GM19452 (cell line): ENCODE measurements around the gene PARM1.
A peak's percentile ranks its signal among the peaks of the same experiment; 100 is the strongest.
"Not testable (repeated sequence)": the region's sequence is repeated elsewhere in the genome, so short reads cannot be mapped to it uniquely, and the experiment has no call there.

Experiments
- ATAC-seq: cut with Tn5 transposase; IDR thresholded peaks from one replicate; pipeline ENCODE4 v1.9.1; 2021; ENCODE audit not compliant: unreplicated experiment

PARM1 gene

DNA sequence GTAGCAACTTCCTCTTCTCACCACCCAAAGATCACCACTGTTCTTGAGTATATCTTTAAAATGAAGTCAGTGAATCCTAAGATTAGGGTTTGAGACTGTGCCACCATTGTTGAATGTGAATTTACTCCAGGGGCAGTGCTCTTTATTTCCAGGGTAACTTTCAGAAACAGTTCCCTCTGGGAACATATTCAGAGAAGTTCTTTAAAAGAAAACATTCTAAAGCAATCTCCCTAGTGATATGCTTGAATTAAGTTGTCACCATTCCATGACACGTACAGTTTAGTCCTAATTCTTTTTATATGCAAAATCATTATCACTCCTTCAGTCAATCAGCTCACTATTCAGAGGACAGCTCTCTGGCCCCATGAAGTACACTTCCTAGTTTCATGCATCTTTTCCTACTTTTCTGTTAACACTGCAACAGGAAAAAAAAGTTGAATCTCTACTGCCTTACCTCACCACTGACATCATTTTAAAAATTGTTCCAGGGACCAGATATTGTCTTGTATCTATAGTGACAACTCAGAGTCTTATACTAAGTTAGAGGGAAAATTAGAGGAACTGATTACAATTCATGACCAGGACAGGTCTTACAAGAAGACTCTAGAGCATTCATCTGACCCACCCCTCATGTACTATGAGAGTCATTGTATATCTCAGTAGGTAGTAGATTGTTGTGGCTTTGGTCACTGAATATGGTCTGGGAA is 49.8 kb downstream of the PARM1 start:
- ATAC-seq: no peak

DNA sequence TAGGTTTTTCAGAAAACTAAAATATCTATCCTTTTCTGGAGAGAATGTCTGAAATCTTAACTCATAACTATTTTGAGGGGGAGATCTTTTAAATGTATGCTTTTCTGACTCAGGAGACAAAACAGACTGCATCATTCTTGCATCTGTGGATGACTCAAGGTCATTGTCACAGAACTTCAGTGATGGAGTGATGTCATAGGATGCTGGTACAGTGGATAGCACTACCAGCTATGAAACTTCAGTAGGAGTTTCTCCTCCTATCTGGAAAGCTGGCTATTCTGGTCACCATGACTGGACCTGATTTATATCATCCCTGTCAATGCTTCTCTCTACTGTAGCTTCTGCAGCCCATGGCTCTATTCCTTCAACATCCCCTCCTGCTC is 50.3 kb downstream of the PARM1 start:
- no peak for ATAC-seq

DNA sequence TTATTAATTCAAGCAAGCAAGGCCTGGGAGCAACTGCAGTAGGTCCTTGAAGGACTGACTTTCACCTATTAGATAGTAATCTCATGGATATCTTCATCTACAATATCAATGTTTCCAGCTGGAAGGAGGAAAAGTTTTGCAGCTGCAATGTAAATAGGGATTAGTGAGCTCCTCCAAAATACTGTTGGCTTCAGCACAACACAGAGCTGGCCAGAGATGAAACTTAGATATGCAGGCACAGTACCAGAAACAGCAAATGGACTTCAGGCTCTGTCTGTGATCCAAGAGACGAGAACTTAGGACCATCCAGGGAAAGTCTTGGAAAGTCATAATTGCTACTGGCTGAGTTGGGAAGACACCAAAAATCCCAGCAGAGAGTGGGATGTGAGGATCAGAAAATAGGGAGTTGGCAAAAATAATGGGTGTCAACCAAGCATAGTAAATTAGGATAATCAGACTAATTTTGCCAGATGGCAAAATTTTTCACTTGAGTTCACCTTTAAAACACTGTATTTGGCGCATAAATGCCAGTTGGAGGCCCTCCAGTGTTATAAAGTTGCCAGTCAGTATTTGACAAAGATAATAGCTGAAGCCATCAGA is 57.5 kb downstream of the PARM1 start:
- no peak for ATAC-seq

DNA sequence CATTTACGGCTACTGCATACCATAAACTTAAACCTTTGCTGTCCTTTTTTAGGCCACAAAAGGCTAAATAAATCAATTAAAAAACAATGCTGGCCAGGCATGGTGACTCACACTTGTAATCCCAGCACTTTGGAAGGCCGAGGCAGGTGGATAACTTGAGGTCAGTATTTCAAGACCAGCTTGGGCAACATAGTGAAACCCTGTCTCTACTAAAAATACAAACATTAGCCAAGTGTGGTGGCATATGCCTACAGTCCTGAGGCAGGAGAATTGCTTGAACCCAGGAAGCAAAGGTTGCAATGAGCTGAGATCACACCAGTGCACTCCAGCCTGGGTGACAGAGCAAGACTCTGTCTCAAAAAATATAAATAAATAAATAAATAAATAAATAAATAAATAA is 61.5 kb downstream of the PARM1 start:
- ATAC-seq: not testable (repeated sequence)

DNA sequence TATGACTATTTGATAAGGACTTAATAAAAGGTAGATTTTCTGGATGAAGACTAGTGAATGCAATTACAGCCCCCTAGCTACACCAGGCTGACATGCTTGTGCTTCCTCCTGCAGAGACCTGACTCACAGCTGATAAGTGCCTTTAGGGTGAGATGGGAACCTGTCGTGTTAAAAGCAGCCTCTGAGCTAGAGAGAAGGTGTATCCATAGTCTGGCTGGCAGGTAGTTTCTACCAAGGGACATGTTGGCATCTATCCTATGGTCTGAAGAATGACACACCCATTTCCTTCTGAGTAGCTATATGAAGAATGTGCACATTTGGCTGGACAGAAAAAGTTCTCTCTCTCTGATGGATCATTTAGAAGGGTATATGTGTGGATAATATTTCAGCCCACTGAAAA is 64.1 kb downstream of the PARM1 start:
- no peak for ATAC-seq

DNA sequence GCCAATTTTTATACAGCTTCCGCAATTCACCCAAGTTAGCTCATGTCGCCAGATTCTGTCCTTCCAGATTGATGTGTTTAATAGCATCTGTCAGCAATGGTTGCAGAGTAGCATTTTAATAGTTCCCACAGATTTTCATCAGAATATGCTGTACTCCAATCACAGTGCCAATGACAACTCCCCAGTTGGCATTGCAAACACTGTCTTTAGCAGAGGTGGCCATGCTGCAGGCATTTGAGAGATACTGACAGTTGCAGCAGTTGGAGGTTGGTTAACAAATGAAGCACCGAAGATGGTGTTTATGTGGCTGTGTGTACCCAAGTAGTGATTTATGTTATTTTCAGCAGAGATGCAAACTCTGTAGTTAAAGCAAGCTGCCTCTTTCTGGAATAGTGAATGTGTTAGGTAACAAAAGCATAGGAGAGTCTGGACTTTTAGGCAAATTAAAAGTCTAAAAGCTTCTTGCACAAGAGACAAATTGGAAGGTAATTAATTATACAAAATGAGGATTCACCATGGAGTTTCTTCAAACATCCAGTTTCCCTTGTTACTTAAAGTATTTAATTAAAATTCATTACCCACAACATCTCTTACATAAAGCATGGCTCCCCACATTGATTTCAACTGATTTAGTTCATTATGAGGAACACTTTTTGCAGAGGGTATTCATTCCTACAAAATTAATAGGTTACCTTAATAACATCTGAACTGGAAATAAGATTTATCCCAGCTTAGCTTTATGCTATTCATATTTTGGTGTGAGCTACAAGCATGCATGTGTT is 65.2 kb downstream of the PARM1 start:
- ATAC-seq: no peak

DNA sequence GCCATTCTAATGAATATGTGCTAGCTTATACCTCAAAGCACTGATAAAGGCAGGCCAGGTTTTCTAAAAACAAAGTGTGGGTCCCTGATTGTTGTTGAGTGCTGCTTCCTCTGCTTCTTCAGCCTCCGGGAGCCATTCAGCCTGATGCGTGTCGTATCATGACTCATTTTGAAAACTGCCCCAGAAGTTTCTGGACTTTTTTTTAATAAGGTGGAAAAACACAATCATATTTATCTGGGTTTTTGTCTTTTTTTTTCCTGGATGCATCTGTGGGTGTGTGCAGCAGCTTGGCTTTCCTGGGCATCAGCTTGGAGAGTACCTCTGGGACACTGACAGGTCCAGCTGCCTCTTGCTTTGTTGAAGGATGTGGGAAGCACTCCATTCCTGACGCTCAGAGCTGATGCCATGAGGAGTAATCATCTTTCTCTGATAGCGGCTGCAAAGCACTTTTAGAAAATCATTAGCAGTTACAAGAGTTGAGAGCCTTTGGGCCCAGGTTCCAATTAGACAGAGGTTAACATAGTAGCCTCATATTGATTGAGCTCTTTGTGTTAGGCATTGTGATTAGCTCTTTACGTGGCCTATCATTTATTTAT is 66.9 kb downstream of the PARM1 start:
- ATAC-seq: no peak

DNA sequence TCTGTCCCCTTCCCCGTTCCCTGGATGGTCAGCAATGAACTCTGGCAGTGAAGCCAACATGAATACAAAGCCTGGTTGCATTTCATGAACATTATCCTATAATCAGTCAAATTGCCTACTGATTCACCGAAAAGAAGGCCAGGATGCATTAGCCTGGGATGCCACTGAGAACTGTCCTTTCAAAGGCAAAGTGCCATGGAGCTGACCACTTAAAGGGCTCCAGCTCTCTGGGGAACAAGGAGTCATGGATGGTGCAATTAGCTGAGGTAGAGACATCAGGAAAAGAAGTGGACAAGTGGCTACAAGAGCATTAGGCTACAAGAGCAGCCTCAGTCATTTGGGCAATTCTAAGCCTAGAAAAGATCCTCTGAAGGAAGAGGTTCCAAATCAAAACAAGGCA is 69.0 kb downstream of the PARM1 start:
- no peak for ATAC-seq

DNA sequence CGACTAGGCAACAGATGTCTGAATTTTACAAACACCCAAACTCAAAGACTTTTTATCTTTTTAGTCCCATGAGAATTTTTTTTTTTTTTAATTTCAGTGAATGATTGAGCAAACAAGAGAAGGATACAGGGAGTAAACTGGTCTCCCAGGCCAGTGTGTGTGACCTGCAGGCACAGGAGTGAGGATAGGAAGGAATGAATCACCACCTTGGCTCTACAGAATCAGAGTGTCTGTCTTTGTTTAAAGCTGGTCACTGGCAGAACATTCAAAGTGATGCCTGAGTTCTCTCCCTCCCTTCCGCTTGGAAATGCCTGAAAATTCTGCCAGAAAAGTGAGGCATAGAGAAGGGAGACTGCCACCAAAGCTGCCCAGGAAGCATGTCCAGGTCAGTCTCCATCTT is 69.5 kb downstream of the PARM1 start:
- no peak for ATAC-seq

DNA sequence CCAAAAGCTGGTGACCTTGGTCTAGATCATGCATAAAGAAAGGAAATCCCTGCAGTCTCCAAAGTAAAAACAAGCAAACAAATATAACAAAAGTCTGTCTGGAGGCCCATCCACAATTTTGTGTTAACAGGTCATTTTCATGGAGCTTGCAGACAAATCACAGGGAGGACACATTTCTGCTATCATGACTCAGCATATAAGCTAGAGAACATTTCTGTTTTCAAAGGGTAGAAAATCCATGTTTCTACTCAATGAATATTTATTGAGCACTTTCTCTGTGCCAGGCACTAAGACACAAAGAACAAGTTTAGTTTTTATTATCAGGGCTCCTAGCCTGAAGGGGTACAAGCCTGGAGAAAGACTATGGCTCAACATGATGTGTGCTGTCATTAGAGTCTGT is 71.1 kb downstream of the PARM1 start:
- no peak for ATAC-seq

DNA sequence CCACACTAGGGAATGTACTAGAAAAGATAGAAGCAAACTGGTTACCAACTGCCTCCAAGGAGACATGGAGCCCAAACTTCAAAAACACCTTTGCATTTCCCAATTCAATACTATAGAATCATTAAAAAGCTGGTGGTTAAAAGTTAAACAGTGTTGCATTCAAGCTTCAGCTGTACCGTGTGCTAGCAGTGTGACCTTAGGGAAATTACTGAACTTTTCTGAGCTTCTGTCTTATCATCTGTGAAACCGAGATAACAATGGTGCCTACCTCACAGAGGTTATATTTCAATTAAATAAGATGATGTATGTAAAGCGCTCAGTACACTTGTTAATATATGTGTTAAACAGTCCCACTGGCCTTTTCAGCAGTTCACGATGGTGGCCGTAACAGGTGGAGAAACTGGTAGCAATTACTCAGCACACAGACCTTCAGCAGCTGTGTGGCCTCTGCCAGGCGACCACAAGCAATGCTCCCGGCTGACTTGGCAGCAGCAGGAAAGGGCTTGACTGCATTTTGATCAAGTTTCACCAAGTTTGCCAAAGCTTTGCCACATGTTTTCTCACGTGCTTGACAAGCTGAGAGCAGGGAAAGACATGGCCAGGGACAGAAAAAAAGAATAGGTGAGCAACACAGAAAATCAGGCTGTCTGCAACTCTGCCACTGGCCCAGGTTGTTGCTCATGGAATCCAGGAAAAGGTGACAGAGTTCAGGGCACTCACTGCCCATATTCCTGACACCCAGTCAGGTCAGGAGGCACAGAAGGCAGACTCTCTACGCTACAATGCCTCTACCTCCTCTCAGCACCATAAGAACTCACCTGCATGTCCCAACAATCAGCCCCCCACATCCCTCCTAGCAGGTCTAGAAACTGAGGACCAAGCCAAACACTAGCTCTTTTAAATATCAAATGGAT is 72.1 kb downstream of the PARM1 start:
- peak; percentile 77 for ATAC-seq

DNA sequence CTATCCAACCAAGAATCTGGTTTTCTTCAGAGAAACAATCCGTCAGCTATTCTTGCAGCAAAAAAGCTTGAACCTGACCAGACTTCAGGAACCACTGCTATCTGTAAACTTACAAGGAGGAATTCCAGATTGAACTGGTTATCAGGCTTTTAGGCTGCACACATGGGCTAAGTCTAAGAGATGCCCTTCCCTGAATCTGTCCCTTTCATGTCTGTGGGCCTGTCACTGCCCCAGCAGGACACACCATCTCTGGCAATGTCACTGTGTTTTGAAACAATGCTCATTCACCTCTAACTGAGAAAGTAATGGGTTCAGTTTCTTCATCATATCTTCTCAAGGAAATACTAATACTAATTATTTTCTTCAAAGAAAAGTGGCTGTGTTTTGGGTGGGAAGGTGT is 72.8 kb downstream of the PARM1 start:
- no peak for ATAC-seq

DNA sequence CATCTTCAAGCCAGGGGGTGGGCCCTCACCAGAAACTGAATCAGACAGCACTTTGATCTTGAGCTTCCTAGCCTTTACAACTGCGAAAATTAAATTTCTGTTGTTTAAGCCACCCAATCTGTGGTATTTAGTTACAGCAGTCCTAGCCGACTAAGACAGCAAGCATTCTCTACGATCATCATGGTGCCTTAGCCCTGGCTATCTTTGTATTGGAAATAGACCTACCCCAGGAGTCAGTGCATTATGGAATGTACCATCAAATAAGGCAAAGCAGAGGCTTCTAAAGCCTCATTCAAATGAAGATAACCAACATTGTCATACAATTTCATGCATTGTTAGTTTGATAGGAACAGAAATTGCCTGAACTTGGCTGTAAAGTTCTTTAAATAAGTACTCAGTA is 75.0 kb downstream of the PARM1 start:
- ATAC-seq: no peak

DNA sequence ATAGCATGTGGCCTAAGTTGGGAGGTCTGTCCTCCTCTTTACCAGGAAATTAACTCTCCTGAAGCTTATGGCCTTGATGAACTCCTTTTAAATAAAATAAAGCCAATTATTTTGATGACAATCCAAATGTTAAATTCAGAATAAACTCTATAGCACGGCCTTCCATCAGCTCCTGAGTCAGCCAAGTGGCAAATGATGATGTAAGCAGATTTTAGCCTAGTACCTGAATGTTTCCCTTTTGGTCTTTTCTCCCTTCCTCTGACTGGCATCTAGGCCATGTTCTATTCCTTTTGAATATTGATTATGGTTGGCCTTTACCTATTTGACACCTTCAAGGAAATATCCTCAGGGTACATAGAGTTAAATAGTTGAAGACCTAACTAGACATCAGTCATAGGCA is 76.2 kb downstream of the PARM1 start:
- no peak for ATAC-seq

DNA sequence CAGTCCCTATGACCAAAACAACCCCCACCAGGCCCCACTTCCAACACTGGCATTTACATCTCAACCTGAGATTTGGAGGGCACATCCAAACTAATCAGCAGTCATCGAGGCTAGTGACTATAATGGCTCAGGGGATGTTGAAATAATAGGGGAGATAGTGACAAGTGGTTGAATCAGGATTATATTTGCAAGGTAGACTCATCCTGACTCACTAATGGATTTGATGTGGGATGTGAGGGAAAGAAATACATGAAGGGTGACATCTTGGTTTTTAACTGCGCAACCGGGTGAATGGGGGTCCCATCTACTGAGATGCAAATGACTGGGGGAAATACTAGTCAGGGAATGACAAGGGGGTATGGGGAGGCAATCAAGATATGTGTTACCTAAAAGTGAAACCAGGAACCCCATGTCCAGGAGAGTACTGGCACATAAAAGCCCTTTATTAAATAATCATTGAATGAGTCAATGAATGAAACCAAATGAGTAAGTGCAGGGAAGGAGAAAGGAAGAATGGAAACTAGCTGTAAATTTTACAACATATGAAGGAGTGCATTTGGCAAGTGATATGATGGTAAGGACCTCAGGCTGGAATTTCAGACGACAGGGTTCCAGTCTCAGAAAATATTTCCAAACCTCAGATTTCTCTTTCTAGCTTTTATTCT is 78.3 kb downstream of the PARM1 start:
- ATAC-seq: no peak

DNA sequence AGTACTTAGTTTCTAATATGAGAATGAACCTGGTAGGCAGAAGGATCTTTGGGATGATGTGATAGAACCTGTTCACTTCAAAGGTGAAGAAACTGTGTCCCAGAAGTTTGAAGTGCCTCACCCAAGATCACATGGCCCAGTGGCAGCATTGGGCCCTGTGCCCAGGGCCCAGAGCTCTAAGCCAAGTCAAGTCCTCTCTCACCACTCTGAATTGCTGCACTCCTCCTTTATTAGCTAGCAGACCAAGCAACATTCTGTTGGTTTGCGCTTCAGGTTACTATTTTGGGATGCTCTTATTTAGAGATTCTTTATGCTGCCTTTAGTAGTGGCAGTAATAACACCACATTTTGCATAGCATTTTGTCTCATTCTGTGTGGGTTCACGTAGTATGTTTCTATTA is 82.7 kb downstream of the PARM1 start:
- no peak for ATAC-seq

DNA sequence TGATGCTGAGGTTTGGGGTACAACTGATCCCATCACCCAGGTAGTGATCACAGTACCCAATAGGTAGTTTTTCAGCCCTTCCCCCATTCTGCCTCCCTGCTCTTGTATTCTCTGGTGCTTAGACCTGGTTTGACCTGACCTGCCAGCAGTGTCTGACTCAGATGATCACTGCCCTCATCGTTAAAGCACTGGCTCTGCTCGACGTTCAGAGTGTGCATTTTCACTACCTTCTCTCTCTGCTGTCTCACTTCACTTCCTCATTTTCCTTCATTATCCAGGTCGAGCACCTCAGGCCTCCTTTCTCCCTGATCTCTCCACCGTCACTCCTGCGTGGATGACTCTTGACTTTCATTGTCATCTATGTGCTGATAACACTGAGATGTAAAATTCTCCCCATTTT is 83.6 kb downstream of the PARM1 start:
- ATAC-seq: no peak

DNA sequence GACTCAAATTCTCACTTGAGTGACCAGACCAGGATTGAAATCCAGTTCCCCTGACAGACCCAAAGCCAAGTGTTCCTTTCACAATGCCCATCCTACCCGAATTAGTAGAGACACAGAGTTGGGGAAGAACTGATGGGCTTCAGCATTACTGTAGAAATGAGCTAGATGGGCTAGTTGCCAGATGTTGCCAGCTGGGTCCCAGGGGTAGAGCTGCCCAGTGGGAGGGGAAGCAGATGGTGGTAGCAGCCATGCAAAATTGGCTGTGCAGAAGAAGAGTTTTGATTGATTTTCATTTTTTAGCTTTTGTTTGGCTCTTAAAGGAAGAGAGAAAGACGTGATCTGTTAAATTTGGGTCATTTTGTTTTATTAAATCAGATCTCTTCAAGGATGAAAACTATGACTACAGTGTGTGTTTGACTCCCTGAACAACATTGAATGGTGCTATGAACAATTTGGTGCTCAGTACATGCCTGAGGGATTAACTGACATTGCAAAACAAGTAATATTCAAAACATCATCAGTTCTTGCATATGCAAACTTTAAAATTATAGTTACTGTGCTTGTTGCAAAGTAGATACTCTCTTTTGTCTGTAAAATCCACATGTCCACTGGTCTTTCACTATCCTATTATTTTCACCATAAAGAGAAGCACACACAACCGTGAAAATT is 86.0 kb downstream of the PARM1 start:
- no peak for ATAC-seq

DNA sequence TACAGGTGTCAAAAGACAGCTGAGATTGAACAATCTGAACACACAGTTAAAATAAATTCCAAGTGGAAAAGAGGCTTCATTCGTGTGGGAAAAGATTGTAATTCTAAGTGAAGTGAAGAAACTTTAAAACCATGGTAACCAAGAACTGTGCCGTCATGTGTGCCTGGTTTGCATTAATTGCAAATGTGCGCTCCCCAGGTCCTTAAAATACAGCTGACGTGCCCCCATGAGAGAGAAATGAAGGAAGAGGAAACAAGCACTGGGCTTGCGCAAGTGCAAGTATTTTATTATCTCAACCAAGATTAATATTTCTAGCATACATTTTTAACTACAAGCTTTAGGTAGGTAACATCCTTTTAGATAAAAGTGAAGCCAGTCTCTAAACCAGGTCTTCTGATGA is 92.5 kb downstream of the PARM1 start:
- ATAC-seq: no peak
